ENCODE measurements around the gene DGCR6L.
"Not testable (repeated sequence)": the region's sequence is repeated elsewhere in the genome, so short reads cannot be mapped to it uniquely, and the experiment has no call there.

Gene DGCR6L

GRCh38 chr22:20307448-20308447 lies 12.1 kb downstream of the DGCR6L start:
- not testable (repeated sequence) for DNase-seq

GRCh38 chr22:20306646-20307447 lies 13.0 kb downstream of the DGCR6L start:
- not testable (repeated sequence) for DNase-seq

- no peak for DNase-seq
These were observed 13.8 kb downstream of the DGCR6L start for GRCh38 chr22:20305894-20306645.

- DNase-seq, result not testable (repeated sequence)
These were observed 14.5 kb downstream of the DGCR6L start for GRCh38 chr22:20305230-20305893.

- DNase-seq, result no peak
These were observed 15.2 kb downstream of the DGCR6L start for GRCh38 chr22:20304646-20305045.

GRCh38 chr22:20303229-20303534 lies 16.7 kb downstream of the DGCR6L start:
- DNase-seq, result not testable (repeated sequence)

GRCh38 chr22:20302438-20303228 lies 17.2 kb downstream of the DGCR6L start:
- no peak for DNase-seq

GRCh38 chr22:20299746-20300136 lies 20.1 kb downstream of the DGCR6L start:
- peak; percentile 61 for DNase-seq

GRCh38 chr22:20298803-20299745 lies 20.8 kb downstream of the DGCR6L start:
- peak; percentile 94 for DNase-seq

GRCh38 chr22:20298110-20298802 lies 21.6 kb downstream of the DGCR6L start:
- no peak for DNase-seq

GRCh38 chr22:20297414-20298109 lies 22.3 kb downstream of the DGCR6L start:
- DNase-seq, result no peak

- DNase-seq, result no peak
These were observed 23.3 kb downstream of the DGCR6L start for GRCh38 chr22:20296598-20296997.

- DNase-seq, result no peak
These were observed 24.4 kb downstream of the DGCR6L start for GRCh38 chr22:20295262-20296064.

- DNase-seq, result no peak
These were observed 27.1 kb downstream of the DGCR6L start for GRCh38 chr22:20292673-20293232.

- DNase-seq, result no peak
These were observed 27.8 kb downstream of the DGCR6L start for GRCh38 chr22:20292108-20292507.

- no peak for DNase-seq
These were observed 28.2 kb downstream of the DGCR6L start for GRCh38 chr22:20291604-20292063.

- no peak for DNase-seq
These were observed 28.6 kb downstream of the DGCR6L start for GRCh38 chr22:20291249-20291586.
